DND-41 (cell line): ENCODE measurements around the gene DTNB.

Experiments used
- ATAC-seq: fragments of 200-7000 bp; cut with Tn5 transposase; 3 replicates; pipeline ENCODE4 v1.9.1; 2021; ENCODE audit warnings: low read depth; ENCODE audit not compliant: insufficient read depth
- DNase-seq: peaks from one replicate; pipeline ENCODE4 v3.0.0-alpha.2; 2020
- H2AFZ ChIP-seq: 2 replicates; pipeline ENCODE4 v1.6.0; 2012; ENCODE audit warnings: low read depth, low read length
- H3K27ac ChIP-seq: 2 replicates; pipeline ENCODE4 v1.5.1; 2012; ENCODE audit warnings: low read length, inconsistent platforms
- H3K27me3 ChIP-seq: fragments of 200-600 bp; sonication (generic); 2 replicates; pipeline ENCODE4 v1.6.0; 2012; ENCODE audit warnings: low read length, mild to moderate bottlenecking, inconsistent platforms; ENCODE audit not compliant: insufficient read depth, poor library complexity
- H3K36me3 ChIP-seq: 2 replicates; pipeline ENCODE4 v1.5.1; 2012; ENCODE audit warnings: low read length, inconsistent platforms; ENCODE audit not compliant: insufficient read depth
- H3K4me1 ChIP-seq: 2 replicates; pipeline ENCODE4 v1.5.1; 2012; ENCODE audit warnings: mild to moderate bottlenecking, low read length; ENCODE audit not compliant: insufficient read depth
- H3K4me2 ChIP-seq: 2 replicates; pipeline ENCODE4 v1.6.0; 2012; ENCODE audit warnings: mild to moderate bottlenecking, moderate library complexity, low read length, inconsistent platforms; ENCODE audit not compliant: insufficient read depth
- H3K4me3 ChIP-seq, 2 experiments: fragments of 200-600 bp in 1 of 2; shearing (Covaris generic) in 1 of 2; 2 replicates each; pipeline ENCODE4 v1.5.1; 2012 to 2016; ENCODE audit warnings: inconsistent platforms in 2 of 2, low read length in 2 of 2, mild to moderate bottlenecking in 2 of 2, low read depth in 1 of 2, moderate library complexity in 1 of 2
- H3K79me2 ChIP-seq: 2 replicates; pipeline ENCODE4 v1.6.0; 2012; ENCODE audit warnings: low read length, inconsistent platforms; ENCODE audit not compliant: insufficient read depth
- H3K9ac ChIP-seq: 2 replicates; pipeline ENCODE4 v1.6.0; 2012; ENCODE audit warnings: low read depth, mild to moderate bottlenecking, inconsistent platforms, low read length, moderate library complexity
- H3K9me3 ChIP-seq: 2 replicates; pipeline ENCODE4 v1.5.1; 2012; ENCODE audit warnings: low read length, moderate library complexity, mild to moderate bottlenecking, inconsistent platforms; ENCODE audit not compliant: insufficient read depth, severe bottlenecking
- H4K20me1 ChIP-seq: 2 replicates; pipeline ENCODE4 v1.6.0; 2012; ENCODE audit warnings: low read length; ENCODE audit not compliant: insufficient read depth
- CTCF ChIP-seq: IDR thresholded peaks from 2 replicates; pipeline ENCODE4 v1.5.1; 2012; ENCODE audit warnings: borderline replicate concordance, low read length, moderate library complexity, mild to moderate bottlenecking; ENCODE audit not compliant: poor library complexity, severe bottlenecking; ENCODE audit errors: extremely low read depth
- EZH2 ChIP-seq: IDR thresholded peaks from 3 replicates; pipeline ENCODE4 v1.6.1; 2012; ENCODE audit warnings: borderline replicate concordance, low read depth, mild to moderate bottlenecking, moderate library complexity, low read length, inconsistent platforms; ENCODE audit not compliant: severe bottlenecking

The DTNB gene

GRCh38 chr2:25470806-25471205, 202.6 kb downstream of the DTNB start:
- no peak for ATAC-seq
- H3K36me3 ChIP-seq = no peaks in the 10 kb centered on the region
- DNase-seq = no peak

GRCh38 chr2:25467743-25468142, 205.6 kb downstream of the DTNB start:
- no peaks in the 10 kb centered on the region for H3K9me3 ChIP-seq
- TF ChIP-seq EZH2 = no peak
- TF ChIP-seq CTCF = no peak
- ATAC-seq (no peak), DNase-seq (no peak)
- no peaks in the 10 kb centered on the region for H3K4me1 ChIP-seq
- no peaks in the 10 kb centered on the region for H4K20me1 ChIP-seq
- no peak overlapping the region for H2AFZ ChIP-seq
- no peak overlapping the region for H3K4me2 ChIP-seq
- H3K4me3 ChIP-seq = no peak overlapping the region
- H3K27ac ChIP-seq = no peak overlapping the region
- no peaks in the 10 kb centered on the region for H3K27me3 ChIP-seq
- H3K9ac ChIP-seq = no peak overlapping the region
- H3K79me2 ChIP-seq = no peaks in the 10 kb centered on the region
- H3K36me3 ChIP-seq = no peaks in the 10 kb centered on the region

More at GRCh38 chr2:25470806-25471205, 202.6 kb downstream of the DTNB start:
- Histone ChIP-seq H4K20me1 (no peaks in the 10 kb centered on the region), H3K4me1 (no peaks in the 10 kb centered on the region), H3K79me2 (no peaks in the 10 kb centered on the region), H3K27me3 (no peaks in the 10 kb centered on the region), H3K9me3 (peaks cover 7% of the 10 kb centered on the region), H3K9ac (no peak overlapping the region), H3K4me3 (no peak overlapping the region), H3K4me2 (no peak overlapping the region), H3K27ac (no peak overlapping the region), H2AFZ (no peak overlapping the region)
- TF ChIP-seq CTCF (no peak), EZH2 (no peak)

GRCh38 chr2:25462021-25462420, 211.4 kb downstream of the DTNB start:
- Histone ChIP-seq H3K79me2 (no peaks in the 10 kb centered on the region), H3K36me3 (no peaks in the 10 kb centered on the region), H2AFZ (no peak overlapping the region), H3K4me1 (no peaks in the 10 kb centered on the region), H3K4me3 (no peak overlapping the region), H4K20me1 (no peaks in the 10 kb centered on the region), H3K27me3 (no peaks in the 10 kb centered on the region), H3K4me2 (no peak overlapping the region), H3K27ac (no peak overlapping the region), H3K9me3 (no peaks in the 10 kb centered on the region), H3K9ac (no peak overlapping the region)
- TF ChIP-seq EZH2 (no peak), CTCF (no peak)
- no peak for ATAC-seq
- DNase-seq = no peak
